ENCODE results near the gene ADGRB3.
"Not testable (repeated sequence)": the region's sequence is repeated elsewhere in the genome, so short reads cannot be mapped to it uniquely, and the experiment has no call there.

ADGRB3 gene

DNA sequence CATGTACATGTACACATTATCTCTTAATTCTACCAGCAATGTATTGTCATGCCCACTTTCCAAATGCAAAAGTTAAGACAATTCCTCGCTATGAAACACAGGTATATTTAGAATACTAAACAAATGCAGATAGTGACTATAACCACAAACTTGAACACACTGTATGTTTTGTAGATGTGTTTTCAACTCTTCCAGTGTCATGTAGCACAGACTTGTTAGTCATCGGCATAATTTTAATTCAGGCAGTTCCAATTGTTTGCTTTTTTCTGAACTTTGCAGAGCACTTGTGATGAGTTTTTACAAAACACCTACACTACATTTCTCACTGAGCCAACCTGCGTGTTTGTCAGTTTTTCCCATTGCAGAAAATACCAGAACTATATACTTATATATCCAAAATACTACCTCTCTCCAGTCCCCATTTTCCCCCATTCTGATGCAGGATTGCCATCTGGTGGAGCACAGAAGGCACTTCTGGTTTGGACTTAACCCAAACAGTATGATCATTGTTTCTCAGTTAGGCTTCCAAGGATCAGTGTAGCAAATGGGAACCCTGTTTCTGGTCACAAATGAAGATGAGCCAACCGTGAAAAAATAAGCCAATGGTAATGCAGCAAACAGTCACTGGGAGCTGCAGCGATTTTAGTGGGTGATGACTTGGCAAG is 143.4 kb downstream of the ADGRB3 start:
- H3K9me3 ChIP-seq (ENCODE audit: control insufficient read depth in 2 of 2, low read length in 2 of 2), result no peaks in the 10 kb centered on the region
- H3K4me1 ChIP-seq (ENCODE audit: control insufficient read depth, insufficient read depth, low read length), result no peaks in the 10 kb centered on the region
- no peaks in the 10 kb centered on the region for H3K36me3 ChIP-seq (ENCODE audit: control insufficient read depth in 2 of 2, insufficient read depth in 2 of 2, low read length in 2 of 2)
- no peak overlapping the region for H3K4me3 ChIP-seq (ENCODE audit: low read length in 2 of 2)
- no peaks in the 10 kb centered on the region for H3K27me3 ChIP-seq (ENCODE audit: control insufficient read depth in 1 of 2, insufficient read depth in 2 of 2, low read length in 2 of 2)
- H3K27ac ChIP-seq (ENCODE audit: low read length), result no peak overlapping the region
- H3K9ac ChIP-seq (ENCODE audit: low read length in 2 of 2), result no peak overlapping the region

DNA sequence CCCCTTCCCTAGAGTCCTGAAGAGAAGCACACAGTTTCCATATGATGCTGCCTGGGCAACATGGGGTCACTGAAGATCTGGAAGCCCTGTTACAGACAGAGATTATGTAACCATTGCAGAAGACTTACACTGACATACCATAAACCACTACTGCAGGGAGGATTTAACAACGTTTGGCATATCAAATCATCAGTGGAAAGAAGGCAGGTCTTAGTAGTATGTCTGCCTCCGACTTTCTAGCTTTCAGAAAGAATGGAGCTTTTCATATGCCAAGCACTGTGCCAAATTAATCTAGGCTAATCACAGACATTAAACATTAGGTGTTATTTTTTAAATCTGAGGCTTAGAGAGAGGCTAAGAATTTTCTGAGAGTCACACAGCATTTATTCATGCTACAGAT is 144.3 kb downstream of the ADGRB3 start:
- Histone ChIP-seq H3K9me3 (ENCODE audit: control insufficient read depth in 2 of 2, low read length in 2 of 2) (no peaks in the 10 kb centered on the region), H3K27ac (ENCODE audit: low read length) (no peak overlapping the region), H3K27me3 (ENCODE audit: control insufficient read depth in 1 of 2, insufficient read depth in 2 of 2, low read length in 2 of 2) (no peaks in the 10 kb centered on the region), H3K36me3 (ENCODE audit: control insufficient read depth in 2 of 2, insufficient read depth in 2 of 2, low read length in 2 of 2) (no peaks in the 10 kb centered on the region), H3K4me1 (ENCODE audit: control insufficient read depth, insufficient read depth, low read length) (no peaks in the 10 kb centered on the region), H3K4me3 (ENCODE audit: low read length in 2 of 2) (no peak overlapping the region), H3K9ac (ENCODE audit: low read length in 2 of 2) (no peak overlapping the region)

DNA sequence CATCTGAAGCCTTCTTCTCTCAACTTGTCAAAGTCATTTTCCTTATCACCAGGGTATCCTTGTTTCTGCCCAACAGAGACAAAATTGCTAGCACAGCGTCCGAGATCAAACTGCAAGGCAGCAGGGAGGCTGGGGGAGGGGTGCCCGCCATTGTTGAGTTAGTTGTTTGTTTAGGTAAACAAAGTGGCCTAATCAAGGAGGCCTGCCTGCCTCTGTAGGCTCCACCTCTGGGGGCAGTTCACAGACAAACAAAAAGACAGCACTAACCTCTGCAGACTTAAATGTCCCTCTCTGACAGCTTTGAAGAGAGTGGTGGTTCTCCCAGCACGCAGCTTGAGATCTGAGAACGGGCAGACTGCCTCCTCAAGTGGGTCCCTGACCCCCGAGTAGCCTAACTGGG is 155.0 kb downstream of the ADGRB3 start:
- not testable (repeated sequence) for H3K36me3 ChIP-seq (ENCODE audit: control insufficient read depth in 2 of 2, insufficient read depth in 2 of 2, low read length in 2 of 2); H3K4me1 ChIP-seq (ENCODE audit: control insufficient read depth, insufficient read depth, low read length); H3K9ac ChIP-seq (ENCODE audit: low read length in 2 of 2); H3K9me3 ChIP-seq (ENCODE audit: control insufficient read depth in 2 of 2, low read length in 2 of 2); H3K27me3 ChIP-seq (ENCODE audit: control insufficient read depth in 1 of 2, insufficient read depth in 2 of 2, low read length in 2 of 2); H3K27ac ChIP-seq (ENCODE audit: low read length); H3K4me3 ChIP-seq (ENCODE audit: low read length in 2 of 2)

DNA sequence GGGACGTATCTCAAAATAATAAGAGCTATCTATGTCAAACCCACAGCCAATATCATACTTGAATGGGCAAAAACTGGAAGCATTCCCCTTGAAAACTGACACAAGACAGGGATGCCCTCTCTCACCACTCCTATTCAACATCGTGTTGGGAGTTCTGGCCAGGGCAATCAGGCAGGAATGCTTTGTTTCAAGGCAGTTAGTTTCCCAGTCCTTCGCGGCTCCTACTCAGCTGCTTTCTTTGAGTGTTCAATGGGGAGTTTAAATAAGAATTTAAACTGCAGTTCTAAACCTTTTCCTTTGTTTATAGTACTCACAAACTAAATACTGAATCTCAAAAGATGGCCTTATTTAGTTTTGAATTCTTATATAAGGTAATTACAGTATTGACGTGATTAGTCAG is 179.9 kb downstream of the ADGRB3 start:
- H3K36me3 ChIP-seq (ENCODE audit: control insufficient read depth in 2 of 2, insufficient read depth in 2 of 2, low read length in 2 of 2); H3K9ac ChIP-seq (ENCODE audit: low read length in 2 of 2); H3K27ac ChIP-seq (ENCODE audit: low read length); H3K27me3 ChIP-seq (ENCODE audit: control insufficient read depth in 1 of 2, insufficient read depth in 2 of 2, low read length in 2 of 2); H3K4me3 ChIP-seq (ENCODE audit: low read length in 2 of 2); H3K4me1 ChIP-seq (ENCODE audit: control insufficient read depth, insufficient read depth, low read length); H3K9me3 ChIP-seq (ENCODE audit: control insufficient read depth in 2 of 2, low read length in 2 of 2): not testable (repeated sequence)

DNA sequence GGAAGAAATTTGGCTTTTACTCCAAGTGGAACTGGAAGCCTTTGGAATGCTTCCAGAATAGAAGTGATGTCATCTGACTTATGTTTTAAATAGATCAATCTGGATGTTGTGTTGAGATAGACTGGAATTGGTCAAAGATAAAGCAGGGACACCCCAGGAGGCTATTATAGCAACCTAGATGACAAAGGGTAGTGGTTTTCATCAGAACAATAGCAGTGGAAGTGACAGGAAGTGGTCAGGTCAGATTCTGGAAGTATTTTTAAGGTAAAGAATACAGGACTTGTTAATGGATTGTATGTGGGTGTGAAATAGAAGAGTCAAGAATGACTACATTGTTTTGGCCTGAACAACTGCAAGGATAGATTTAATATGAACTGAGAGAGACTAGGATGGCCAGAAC is 191.4 kb downstream of the ADGRB3 start:
- Histone ChIP-seq H3K4me3 (ENCODE audit: low read length in 2 of 2) (no peak overlapping the region), H3K27me3 (ENCODE audit: control insufficient read depth in 1 of 2, insufficient read depth in 2 of 2, low read length in 2 of 2) (no peaks in the 10 kb centered on the region), H3K9ac (ENCODE audit: low read length in 2 of 2) (no peak overlapping the region), H3K27ac (ENCODE audit: low read length) (no peak overlapping the region), H3K36me3 (ENCODE audit: control insufficient read depth in 2 of 2, insufficient read depth in 2 of 2, low read length in 2 of 2) (no peaks in the 10 kb centered on the region), H3K9me3 (ENCODE audit: control insufficient read depth in 2 of 2, low read length in 2 of 2) (no peaks in the 10 kb centered on the region), H3K4me1 (ENCODE audit: control insufficient read depth, insufficient read depth, low read length) (no peaks in the 10 kb centered on the region)

DNA sequence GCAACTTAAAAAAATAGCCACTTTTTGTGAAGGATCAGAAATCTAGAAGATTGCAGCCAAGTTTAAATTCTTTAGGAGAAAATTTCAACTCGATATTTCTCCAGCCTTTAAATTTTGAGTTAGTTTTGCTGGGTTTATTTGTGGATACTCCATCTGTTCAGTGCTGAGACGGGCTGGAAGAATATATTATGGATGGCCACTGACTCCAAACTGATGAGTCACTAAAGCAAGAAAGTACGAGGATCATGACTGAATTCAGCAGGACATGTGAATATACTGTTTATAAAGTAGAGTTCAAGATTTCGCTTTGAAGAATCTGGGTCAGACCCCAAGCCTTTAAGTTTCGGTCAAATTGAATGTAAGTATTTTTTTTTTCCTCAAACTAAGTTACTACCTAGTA is 199.5 kb downstream of the ADGRB3 start:
- no peaks in the 10 kb centered on the region for H3K9me3 ChIP-seq (ENCODE audit: control insufficient read depth in 2 of 2, low read length in 2 of 2)
- H3K27me3 ChIP-seq (ENCODE audit: control insufficient read depth in 1 of 2, insufficient read depth in 2 of 2, low read length in 2 of 2), result no peaks in the 10 kb centered on the region
- no peak overlapping the region for H3K4me3 ChIP-seq (ENCODE audit: low read length in 2 of 2)
- no peaks in the 10 kb centered on the region for H3K4me1 ChIP-seq (ENCODE audit: control insufficient read depth, insufficient read depth, low read length)
- no peaks in the 10 kb centered on the region for H3K36me3 ChIP-seq (ENCODE audit: control insufficient read depth in 2 of 2, insufficient read depth in 2 of 2, low read length in 2 of 2)
- no peak overlapping the region for H3K9ac ChIP-seq (ENCODE audit: low read length in 2 of 2)
- no peak overlapping the region for H3K27ac ChIP-seq (ENCODE audit: low read length)

DNA sequence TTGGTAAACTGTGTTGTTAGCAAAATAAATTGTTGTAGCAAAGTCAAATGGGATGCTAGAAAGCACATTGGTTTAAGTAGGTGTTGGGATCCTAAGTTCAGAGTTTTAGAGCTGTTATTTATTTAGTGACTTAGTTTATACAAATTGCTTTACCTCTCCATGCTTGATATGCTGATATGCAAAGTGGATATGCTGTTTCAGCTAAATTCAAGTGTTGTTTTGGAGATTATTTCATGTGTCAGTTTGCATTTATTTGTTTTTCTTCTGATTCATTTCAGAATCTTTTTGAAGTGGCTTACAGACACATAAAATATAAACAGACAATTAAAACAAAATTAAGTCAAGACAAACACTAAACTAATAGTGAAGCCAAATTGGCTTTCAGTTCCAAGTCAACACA is 203.5 kb downstream of the ADGRB3 start:
- Histone ChIP-seq H3K4me1 (ENCODE audit: control insufficient read depth, insufficient read depth, low read length) (no peaks in the 10 kb centered on the region), H3K4me3 (ENCODE audit: low read length in 2 of 2) (no peak overlapping the region), H3K9ac (ENCODE audit: low read length in 2 of 2) (no peak overlapping the region), H3K27ac (ENCODE audit: low read length) (no peak overlapping the region), H3K36me3 (ENCODE audit: control insufficient read depth in 2 of 2, insufficient read depth in 2 of 2, low read length in 2 of 2) (no peaks in the 10 kb centered on the region), H3K9me3 (ENCODE audit: control insufficient read depth in 2 of 2, low read length in 2 of 2) (no peaks in the 10 kb centered on the region), H3K27me3 (ENCODE audit: control insufficient read depth in 1 of 2, insufficient read depth in 2 of 2, low read length in 2 of 2) (no peaks in the 10 kb centered on the region)

DNA sequence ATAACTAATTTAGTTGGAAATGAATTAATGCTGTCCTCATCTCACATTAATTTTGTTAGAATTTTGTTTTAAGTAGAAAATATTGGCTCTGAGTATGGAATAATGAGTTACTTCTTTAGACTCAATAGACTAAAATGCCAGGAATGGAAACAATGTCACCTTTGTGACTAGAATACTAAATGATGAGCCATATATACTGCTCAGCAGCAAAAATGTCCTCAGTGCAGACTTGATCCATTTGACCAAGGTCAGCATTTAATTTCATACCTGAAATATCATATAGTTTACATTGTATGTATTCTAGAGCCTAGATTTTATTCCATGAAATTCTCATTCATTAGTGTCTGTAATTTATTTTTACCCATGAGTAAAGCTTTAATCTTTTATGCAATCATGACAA is 217.7 kb downstream of the ADGRB3 start:
- Histone ChIP-seq H3K36me3 (ENCODE audit: control insufficient read depth in 2 of 2, insufficient read depth in 2 of 2, low read length in 2 of 2) (no peaks in the 10 kb centered on the region), H3K27ac (ENCODE audit: low read length) (no peak overlapping the region), H3K4me1 (ENCODE audit: control insufficient read depth, insufficient read depth, low read length) (no peaks in the 10 kb centered on the region), H3K9me3 (ENCODE audit: control insufficient read depth in 2 of 2, low read length in 2 of 2) (no peaks in the 10 kb centered on the region), H3K4me3 (ENCODE audit: low read length in 2 of 2) (no peak overlapping the region), H3K9ac (ENCODE audit: low read length in 2 of 2) (no peak overlapping the region), H3K27me3 (ENCODE audit: control insufficient read depth in 1 of 2, insufficient read depth in 2 of 2, low read length in 2 of 2) (no peaks in the 10 kb centered on the region)

DNA sequence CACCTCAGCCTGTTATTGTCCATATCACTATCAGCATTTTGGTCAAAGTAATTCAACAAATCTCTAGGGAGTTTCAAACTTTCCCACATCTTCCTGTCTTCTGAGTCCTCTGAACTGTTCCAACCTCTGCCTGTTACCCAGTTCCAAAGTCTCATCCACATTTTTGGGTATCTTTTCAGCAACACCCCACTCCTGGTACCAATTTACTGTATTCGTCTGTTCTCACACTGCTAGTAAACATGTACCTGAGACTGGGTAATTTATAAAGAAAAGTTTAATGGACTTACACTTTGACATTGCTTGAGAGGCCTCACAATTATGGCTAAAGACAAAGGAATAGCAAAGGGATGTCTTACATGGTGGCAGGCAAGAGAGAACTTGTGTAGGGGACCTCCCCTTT is 224.2 kb downstream of the ADGRB3 start:
- Histone ChIP-seq H3K27ac (ENCODE audit: low read length) (no peak overlapping the region), H3K4me3 (ENCODE audit: low read length in 2 of 2) (no peak overlapping the region), H3K4me1 (ENCODE audit: control insufficient read depth, insufficient read depth, low read length) (no peaks in the 10 kb centered on the region), H3K36me3 (ENCODE audit: control insufficient read depth in 2 of 2, insufficient read depth in 2 of 2, low read length in 2 of 2) (no peaks in the 10 kb centered on the region), H3K9ac (ENCODE audit: low read length in 2 of 2) (no peak overlapping the region), H3K9me3 (ENCODE audit: control insufficient read depth in 2 of 2, low read length in 2 of 2) (peaks cover 0 to 12% of the 10 kb centered on the region in 2 donors), H3K27me3 (ENCODE audit: control insufficient read depth in 1 of 2, insufficient read depth in 2 of 2, low read length in 2 of 2) (no peaks in the 10 kb centered on the region)

DNA sequence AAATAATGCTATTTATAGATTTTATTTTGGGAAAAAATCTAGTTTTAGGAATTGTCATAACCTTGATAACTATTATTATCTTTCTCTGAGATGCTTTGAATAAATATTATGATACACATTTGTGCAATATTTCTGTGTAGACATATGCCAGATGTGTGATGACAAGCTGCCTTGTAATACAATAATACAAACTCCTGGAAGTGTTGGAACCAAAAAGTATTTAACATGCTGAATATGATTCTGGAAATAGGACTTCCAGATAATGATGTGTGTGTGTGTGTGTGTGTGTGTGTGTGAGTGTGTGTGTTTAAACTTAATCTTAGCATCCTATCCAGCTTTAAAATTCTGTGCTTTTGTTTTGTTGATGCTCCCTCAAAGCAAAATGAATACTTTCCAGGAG is 233.6 kb downstream of the ADGRB3 start:
- H3K36me3 ChIP-seq (ENCODE audit: control insufficient read depth in 2 of 2, insufficient read depth in 2 of 2, low read length in 2 of 2), result no peaks in the 10 kb centered on the region
- no peaks in the 10 kb centered on the region for H3K4me1 ChIP-seq (ENCODE audit: control insufficient read depth, insufficient read depth, low read length)
- no peak overlapping the region for H3K4me3 ChIP-seq (ENCODE audit: low read length in 2 of 2)
- H3K27me3 ChIP-seq (ENCODE audit: control insufficient read depth in 1 of 2, insufficient read depth in 2 of 2, low read length in 2 of 2), result no peaks in the 10 kb centered on the region
- H3K9ac ChIP-seq (ENCODE audit: low read length in 2 of 2), result no peak overlapping the region
- H3K27ac ChIP-seq (ENCODE audit: low read length), result no peak overlapping the region
- peaks cover 0 to 7% of the 10 kb centered on the region in 2 donors for H3K9me3 ChIP-seq (ENCODE audit: control insufficient read depth in 2 of 2, low read length in 2 of 2)

DNA sequence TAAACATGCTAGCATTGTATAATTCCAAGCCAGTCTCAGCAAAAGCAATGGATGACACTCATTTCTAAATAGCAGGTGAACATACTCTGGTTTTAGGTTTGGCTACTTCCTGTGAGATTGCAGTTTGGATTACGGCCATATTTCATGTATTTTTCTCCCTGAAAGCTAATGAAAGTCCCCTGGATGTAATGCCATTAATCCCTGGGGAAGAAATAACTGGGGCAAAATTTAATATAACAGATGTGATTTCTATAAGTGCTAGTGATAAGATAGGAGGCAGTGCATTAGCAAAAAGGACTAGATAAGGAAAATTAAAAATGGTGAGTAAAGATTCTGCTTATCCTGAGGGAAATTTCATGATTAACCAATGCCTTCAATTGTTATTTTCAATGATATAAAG is 238.2 kb downstream of the ADGRB3 start:
- no peak overlapping the region for H3K9ac ChIP-seq (ENCODE audit: low read length in 2 of 2)
- H3K27ac ChIP-seq (ENCODE audit: low read length), result no peak overlapping the region
- H3K4me3 ChIP-seq (ENCODE audit: low read length in 2 of 2), result no peak overlapping the region
- no peaks in the 10 kb centered on the region for H3K27me3 ChIP-seq (ENCODE audit: control insufficient read depth in 1 of 2, insufficient read depth in 2 of 2, low read length in 2 of 2)
- H3K36me3 ChIP-seq (ENCODE audit: control insufficient read depth in 2 of 2, insufficient read depth in 2 of 2, low read length in 2 of 2), result no peaks in the 10 kb centered on the region
- H3K9me3 ChIP-seq (ENCODE audit: control insufficient read depth in 2 of 2, low read length in 2 of 2), result no peaks in the 10 kb centered on the region
- no peaks in the 10 kb centered on the region for H3K4me1 ChIP-seq (ENCODE audit: control insufficient read depth, insufficient read depth, low read length)
